GM15510 (cell line): ENCODE results near the gene KATNB1.

Experiments
- POLR2A ChIP-seq: IDR thresholded peaks from 3 replicates; pipeline ENCODE4 v1.6.1; 2011; ENCODE audit warnings: borderline replicate concordance; ENCODE audit not compliant: insufficient read length; ENCODE audit errors: extremely low read depth

Gene KATNB1

GRCh38 chr16:57709663-57710062 is 25.9 kb upstream of the KATNB1 start:
- TF ChIP-seq POLR2A = no peak

- no peak for TF ChIP-seq POLR2A
Measured at GRCh38 chr16:57711346-57711745, 24.2 kb upstream of the KATNB1 start.

- TF ChIP-seq POLR2A = no peak
Measured at GRCh38 chr16:57711993-57712392, 23.6 kb upstream of the KATNB1 start.

- TF ChIP-seq POLR2A = no peak
Measured at GRCh38 chr16:57713596-57713995, 22.0 kb upstream of the KATNB1 start.

- TF ChIP-seq POLR2A = no peak
Measured at GRCh38 chr16:57714047-57714446, 21.5 kb upstream of the KATNB1 start.

- TF ChIP-seq POLR2A = no peak
Measured at GRCh38 chr16:57720142-57720575, 15.4 kb upstream of the KATNB1 start.

- TF ChIP-seq POLR2A = no peak
Measured at GRCh38 chr16:57721356-57722209, 14.0 kb upstream of the KATNB1 start.

GRCh38 chr16:57722210-57722499 is 13.4 kb upstream of the KATNB1 start:
- TF ChIP-seq POLR2A = no peak

GRCh38 chr16:57722651-57723050 is 12.9 kb upstream of the KATNB1 start:
- TF ChIP-seq POLR2A = no peak

- TF ChIP-seq POLR2A = no peak
Measured at GRCh38 chr16:57723170-57723569, 12.4 kb upstream of the KATNB1 start.

GRCh38 chr16:57724531-57724930 is 11.0 kb upstream of the KATNB1 start:
- TF ChIP-seq POLR2A = no peak

GRCh38 chr16:57725151-57725550 is 10.4 kb upstream of the KATNB1 start:
- no peak for TF ChIP-seq POLR2A

- no peak for TF ChIP-seq POLR2A
Measured at GRCh38 chr16:57725554-57725953, 10.0 kb upstream of the KATNB1 start.

- TF ChIP-seq POLR2A = no peak
Measured at GRCh38 chr16:57725976-57726375, 9.6 kb upstream of the KATNB1 start.

- TF ChIP-seq POLR2A = no peak
Measured at GRCh38 chr16:57726433-57726947, 9.1 kb upstream of the KATNB1 start.

- TF ChIP-seq POLR2A = no peak
Measured at GRCh38 chr16:57727610-57728009, 8.0 kb upstream of the KATNB1 start.
